GM23338 (cell line): Measurements from ENCODE around the gene ADAMTSL2. TPM values are rescaled to one million over a fixed set of nuclear protein-coding genes. Genes with fewer than 3 reads are reported as not detected.

ENCODE experiments used
- ATAC-seq: fragments of 200-7000 bp; cut with Tn5 transposase; 3 replicates; pipeline ENCODE4 v1.9.1; 2020
- DNase-seq: peaks from one replicate; pipeline ENCODE4 v3.0.0-alpha.2; 2015; ENCODE audit warnings: low spot score
- H2AFZ ChIP-seq: fragments of 200-600 bp; sonication (generic); 2 replicates; pipeline ENCODE4 v1.8.0; 2016; ENCODE audit warnings: antibody characterized with exemption, mild to moderate bottlenecking, moderate library complexity
- H3F3A ChIP-seq: fragments of 200-600 bp; sonication (generic); replicated peaks from 2 replicates; pipeline ENCODE4 v1.8.0; 2017; ENCODE audit warnings: antibody characterized with exemption, mixed run types, low read depth
- H3K27ac ChIP-seq: fragments of 200-600 bp; sonication (generic); 2 replicates; pipeline ENCODE4 v1.6.1; 2016; ENCODE audit warnings: low read depth
- H3K27me3 ChIP-seq: fragments of 200-600 bp; sonication (generic); 2 replicates; pipeline ENCODE4 v1.8.0; 2016; ENCODE audit warnings: mild to moderate bottlenecking, mixed run types, moderate library complexity; ENCODE audit not compliant: insufficient read depth
- H3K36me3 ChIP-seq: fragments of 200-600 bp; sonication (generic); 2 replicates; pipeline ENCODE4 v1.8.0; 2016; ENCODE audit warnings: mild to moderate bottlenecking; ENCODE audit not compliant: insufficient read depth
- H3K4me1 ChIP-seq: fragments of 200-600 bp; sonication (generic); 2 replicates; pipeline ENCODE4 v1.8.0; 2016; ENCODE audit warnings: mild to moderate bottlenecking, moderate library complexity; ENCODE audit not compliant: insufficient read depth
- H3K4me2 ChIP-seq: fragments of 200-600 bp; sonication (generic); 2 replicates; pipeline ENCODE4 v1.7.1; 2017; ENCODE audit warnings: mixed run types
- H3K4me3 ChIP-seq: fragments of 200-600 bp; sonication (generic); 2 replicates; pipeline ENCODE4 v1.6.1; 2016; ENCODE audit warnings: mixed run types
- H3K79me2 ChIP-seq: fragments of 200-600 bp; sonication (generic); replicated peaks from 2 replicates; pipeline ENCODE4 v1.8.0; 2017; ENCODE audit warnings: mild to moderate bottlenecking; ENCODE audit not compliant: insufficient read depth
- H3K9me2 ChIP-seq: fragments of 200-600 bp; sonication (generic); 2 replicates; pipeline ENCODE4 v1.8.0; 2017; ENCODE audit not compliant: insufficient read depth
- H4K20me1 ChIP-seq: fragments of 200-600 bp; sonication (generic); replicated peaks from 2 replicates; pipeline ENCODE4 v1.8.0; 2017; ENCODE audit warnings: mild to moderate bottlenecking; ENCODE audit not compliant: insufficient read depth
- H3K27ac Mint-ChIP-seq: 2 replicates; pipeline ENCODE4 v1.8.0; 2020; ENCODE audit warnings: inconsistent platforms, mild to moderate bottlenecking, moderate library complexity, mixed read lengths
- H3K27me3 Mint-ChIP-seq: 3 replicates; pipeline ENCODE4 v1.8.0; 2022; ENCODE audit warnings: low read depth, mild to moderate bottlenecking, moderate library complexity, mixed read lengths, inconsistent platforms; ENCODE audit not compliant: insufficient read depth, poor library complexity
- H3K36me3 Mint-ChIP-seq: 3 replicates; pipeline ENCODE4 v1.8.0; 2021; ENCODE audit warnings: low read depth, mild to moderate bottlenecking, inconsistent platforms, moderate library complexity, mixed read lengths
- H3K4me1 Mint-ChIP-seq: 3 replicates; pipeline ENCODE4 v1.8.0; 2020; ENCODE audit warnings: mild to moderate bottlenecking, inconsistent platforms, mixed read lengths
- H3K4me3 Mint-ChIP-seq: 3 replicates; pipeline ENCODE4 v1.8.0; 2021; ENCODE audit warnings: moderate library complexity, mild to moderate bottlenecking, inconsistent platforms, mixed read lengths
- H3K9me3 Mint-ChIP-seq: 3 replicates; pipeline ENCODE4 v1.8.0; 2020; ENCODE audit warnings: moderate library complexity, mild to moderate bottlenecking, inconsistent platforms, mixed read lengths
- CREB1 ChIP-seq: fragments of 250-450 bp; sonication (Bioruptor Pico); IDR thresholded peaks from 2 replicates; pipeline ENCODE4 v1.5.0; 2020; ENCODE audit warnings: low read depth, mild to moderate bottlenecking, moderate library complexity
- EZH2 ChIP-seq: fragments of 200-600 bp; sonication (generic); IDR thresholded peaks from one replicate; pipeline ENCODE4 v1.8.0; 2017; ENCODE audit warnings: antibody characterized with exemption, mild to moderate bottlenecking, low read depth; ENCODE audit not compliant: unreplicated experiment
- EZH2phosphoT487 ChIP-seq: fragments of 200-600 bp; sonication (generic); IDR thresholded peaks from one replicate; pipeline ENCODE4 v1.8.1; 2018; ENCODE audit warnings: antibody characterized with exemption; ENCODE audit not compliant: unreplicated experiment
- JUNB ChIP-seq: IDR thresholded peaks from one replicate; pipeline ENCODE4 v1.6.1; 2016; ENCODE audit warnings: antibody characterized with exemption; ENCODE audit not compliant: unreplicated experiment
- NANOG ChIP-seq: IDR thresholded peaks from 2 replicates; pipeline ENCODE4 v1.6.1; 2016; ENCODE audit warnings: antibody characterized with exemption, borderline replicate concordance
- POLR2AphosphoS5 ChIP-seq: IDR thresholded peaks from 2 replicates; pipeline ENCODE4 v1.6.1; 2016; ENCODE audit warnings: antibody characterized with exemption, low read depth
- STAT1 ChIP-seq: IDR thresholded peaks from one replicate; pipeline ENCODE4 v1.6.1; 2016; ENCODE audit warnings: antibody characterized with exemption; ENCODE audit not compliant: unreplicated experiment
- ZNF114 ChIP-seq: fragments of 250-450 bp; sonication (Bioruptor Pico); IDR thresholded peaks from 2 replicates; pipeline ENCODE4 v1.5.0; 2020; ENCODE audit warnings: mild to moderate bottlenecking, moderate library complexity
- ZNF331 ChIP-seq: fragments of 250-450 bp; sonication (Bioruptor Pico); IDR thresholded peaks from 2 replicates; pipeline ENCODE4 v1.5.0; 2020; ENCODE audit warnings: low read depth, mild to moderate bottlenecking, moderate library complexity
- polyA plus RNA-seq: library from polyadenylated mRNA; unstranded; fragments of >200 nt; fragmentation: Nextera tagmentation; extraction: Ambion mirVana; gene quantifications from 2 replicates; pipeline ENCODE4 v1.2.1, GENCODE V29; 2016
- total RNA-seq: library from RNA; depleted of rRNA; stranded (reverse); fragments of >200 nt; shearing (Covaris generic); gene quantifications from 2 replicates; pipeline ENCODE4 v1.2.3, GENCODE V29; 2014
- TF ChIP-seq, protein P1 (sequence below): IDR thresholded peaks from 2 replicates; pipeline ENCODE4 v1.6.1; 2016; ENCODE audit warnings: antibody characterized with exemption
- TF ChIP-seq, protein P2 (sequence below): fragments of 250-450 bp; sonication (Bioruptor Pico); IDR thresholded peaks from 2 replicates; pipeline ENCODE4 v1.5.0; 2020; ENCODE audit warnings: mild to moderate bottlenecking, moderate library complexity
- TF ChIP-seq, protein P3 (sequence below), 2 experiments: fragments of 200-600 bp in 1 of 2; sonication (generic) in 1 of 2; conservative IDR thresholded peaks; 2 replicates each; pipeline versions ENCODE4 v1.5.1 to v1.6.1; 2016 to 2017; ENCODE audit warnings: antibody characterized with exemption in 2 of 2, low read depth in 2 of 2, mild to moderate bottlenecking in 2 of 2, moderate library complexity in 1 of 2

ADAMTSL2 gene
- total and polyA plus RNA-seq, 2 experiments from 2014 or later, result 0.15 to 0.66 TPM

DNA sequence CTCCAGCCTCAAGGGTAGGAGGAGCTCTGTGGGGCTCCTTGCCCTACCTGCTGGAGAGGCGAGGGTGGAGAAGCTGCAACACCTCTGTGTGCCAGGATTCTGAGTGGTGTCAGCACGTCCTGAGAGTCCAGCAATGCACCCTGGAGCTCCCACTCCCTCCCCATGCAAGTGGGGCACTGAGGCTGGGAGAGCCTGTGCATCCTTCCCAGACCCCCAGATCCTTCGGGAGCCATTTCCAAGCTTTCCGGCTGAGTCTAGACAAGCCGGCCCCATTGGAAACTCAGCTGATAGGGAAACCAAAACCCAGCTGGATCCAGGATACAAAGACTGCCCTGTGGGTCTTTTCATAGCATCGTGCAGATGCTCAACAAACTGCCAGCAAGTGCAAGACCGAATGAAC lies 72.9 kb downstream of the ADAMTSL2 start:
- no peaks in the 10 kb centered on the region for H3K79me2 ChIP-seq
- ATAC-seq, result no peak
- H4K20me1 ChIP-seq, result no peaks in the 10 kb centered on the region
- Mint-ChIP-seq H3K27me3 (peaks cover 17% of the 10 kb centered on the region), H3K4me1 (peaks cover 21% of the 10 kb centered on the region), H3K36me3 (no peaks in the 10 kb centered on the region), H3K9me3 (no peaks in the 10 kb centered on the region), H3K27ac (no peak overlapping the region), H3K4me3 (no peak overlapping the region)
- H3K4me3 ChIP-seq, result no peak overlapping the region
- no peaks in the 10 kb centered on the region for H3K9me2 ChIP-seq
- H3K4me1 ChIP-seq, result no peaks in the 10 kb centered on the region; the same call in 1 of the 2 replicates
- H3K27ac ChIP-seq, result no peak overlapping the region
- H3F3A ChIP-seq, result no peaks in the 10 kb centered on the region
- no peak for TF ChIP-seq EZH2phosphoT487
- TF ChIP-seq, protein P1, sequence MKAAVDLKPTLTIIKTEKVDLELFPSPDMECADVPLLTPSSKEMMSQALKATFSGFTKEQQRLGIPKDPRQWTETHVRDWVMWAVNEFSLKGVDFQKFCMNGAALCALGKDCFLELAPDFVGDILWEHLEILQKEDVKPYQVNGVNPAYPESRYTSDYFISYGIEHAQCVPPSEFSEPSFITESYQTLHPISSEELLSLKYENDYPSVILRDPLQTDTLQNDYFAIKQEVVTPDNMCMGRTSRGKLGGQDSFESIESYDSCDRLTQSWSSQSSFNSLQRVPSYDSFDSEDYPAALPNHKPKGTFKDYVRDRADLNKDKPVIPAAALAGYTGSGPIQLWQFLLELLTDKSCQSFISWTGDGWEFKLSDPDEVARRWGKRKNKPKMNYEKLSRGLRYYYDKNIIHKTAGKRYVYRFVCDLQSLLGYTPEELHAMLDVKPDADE, result no peak
- TF ChIP-seq JUNB, result no peak
- TF ChIP-seq ZNF331, result no peak
- no peak for TF ChIP-seq NANOG
- TF ChIP-seq, protein P2, sequence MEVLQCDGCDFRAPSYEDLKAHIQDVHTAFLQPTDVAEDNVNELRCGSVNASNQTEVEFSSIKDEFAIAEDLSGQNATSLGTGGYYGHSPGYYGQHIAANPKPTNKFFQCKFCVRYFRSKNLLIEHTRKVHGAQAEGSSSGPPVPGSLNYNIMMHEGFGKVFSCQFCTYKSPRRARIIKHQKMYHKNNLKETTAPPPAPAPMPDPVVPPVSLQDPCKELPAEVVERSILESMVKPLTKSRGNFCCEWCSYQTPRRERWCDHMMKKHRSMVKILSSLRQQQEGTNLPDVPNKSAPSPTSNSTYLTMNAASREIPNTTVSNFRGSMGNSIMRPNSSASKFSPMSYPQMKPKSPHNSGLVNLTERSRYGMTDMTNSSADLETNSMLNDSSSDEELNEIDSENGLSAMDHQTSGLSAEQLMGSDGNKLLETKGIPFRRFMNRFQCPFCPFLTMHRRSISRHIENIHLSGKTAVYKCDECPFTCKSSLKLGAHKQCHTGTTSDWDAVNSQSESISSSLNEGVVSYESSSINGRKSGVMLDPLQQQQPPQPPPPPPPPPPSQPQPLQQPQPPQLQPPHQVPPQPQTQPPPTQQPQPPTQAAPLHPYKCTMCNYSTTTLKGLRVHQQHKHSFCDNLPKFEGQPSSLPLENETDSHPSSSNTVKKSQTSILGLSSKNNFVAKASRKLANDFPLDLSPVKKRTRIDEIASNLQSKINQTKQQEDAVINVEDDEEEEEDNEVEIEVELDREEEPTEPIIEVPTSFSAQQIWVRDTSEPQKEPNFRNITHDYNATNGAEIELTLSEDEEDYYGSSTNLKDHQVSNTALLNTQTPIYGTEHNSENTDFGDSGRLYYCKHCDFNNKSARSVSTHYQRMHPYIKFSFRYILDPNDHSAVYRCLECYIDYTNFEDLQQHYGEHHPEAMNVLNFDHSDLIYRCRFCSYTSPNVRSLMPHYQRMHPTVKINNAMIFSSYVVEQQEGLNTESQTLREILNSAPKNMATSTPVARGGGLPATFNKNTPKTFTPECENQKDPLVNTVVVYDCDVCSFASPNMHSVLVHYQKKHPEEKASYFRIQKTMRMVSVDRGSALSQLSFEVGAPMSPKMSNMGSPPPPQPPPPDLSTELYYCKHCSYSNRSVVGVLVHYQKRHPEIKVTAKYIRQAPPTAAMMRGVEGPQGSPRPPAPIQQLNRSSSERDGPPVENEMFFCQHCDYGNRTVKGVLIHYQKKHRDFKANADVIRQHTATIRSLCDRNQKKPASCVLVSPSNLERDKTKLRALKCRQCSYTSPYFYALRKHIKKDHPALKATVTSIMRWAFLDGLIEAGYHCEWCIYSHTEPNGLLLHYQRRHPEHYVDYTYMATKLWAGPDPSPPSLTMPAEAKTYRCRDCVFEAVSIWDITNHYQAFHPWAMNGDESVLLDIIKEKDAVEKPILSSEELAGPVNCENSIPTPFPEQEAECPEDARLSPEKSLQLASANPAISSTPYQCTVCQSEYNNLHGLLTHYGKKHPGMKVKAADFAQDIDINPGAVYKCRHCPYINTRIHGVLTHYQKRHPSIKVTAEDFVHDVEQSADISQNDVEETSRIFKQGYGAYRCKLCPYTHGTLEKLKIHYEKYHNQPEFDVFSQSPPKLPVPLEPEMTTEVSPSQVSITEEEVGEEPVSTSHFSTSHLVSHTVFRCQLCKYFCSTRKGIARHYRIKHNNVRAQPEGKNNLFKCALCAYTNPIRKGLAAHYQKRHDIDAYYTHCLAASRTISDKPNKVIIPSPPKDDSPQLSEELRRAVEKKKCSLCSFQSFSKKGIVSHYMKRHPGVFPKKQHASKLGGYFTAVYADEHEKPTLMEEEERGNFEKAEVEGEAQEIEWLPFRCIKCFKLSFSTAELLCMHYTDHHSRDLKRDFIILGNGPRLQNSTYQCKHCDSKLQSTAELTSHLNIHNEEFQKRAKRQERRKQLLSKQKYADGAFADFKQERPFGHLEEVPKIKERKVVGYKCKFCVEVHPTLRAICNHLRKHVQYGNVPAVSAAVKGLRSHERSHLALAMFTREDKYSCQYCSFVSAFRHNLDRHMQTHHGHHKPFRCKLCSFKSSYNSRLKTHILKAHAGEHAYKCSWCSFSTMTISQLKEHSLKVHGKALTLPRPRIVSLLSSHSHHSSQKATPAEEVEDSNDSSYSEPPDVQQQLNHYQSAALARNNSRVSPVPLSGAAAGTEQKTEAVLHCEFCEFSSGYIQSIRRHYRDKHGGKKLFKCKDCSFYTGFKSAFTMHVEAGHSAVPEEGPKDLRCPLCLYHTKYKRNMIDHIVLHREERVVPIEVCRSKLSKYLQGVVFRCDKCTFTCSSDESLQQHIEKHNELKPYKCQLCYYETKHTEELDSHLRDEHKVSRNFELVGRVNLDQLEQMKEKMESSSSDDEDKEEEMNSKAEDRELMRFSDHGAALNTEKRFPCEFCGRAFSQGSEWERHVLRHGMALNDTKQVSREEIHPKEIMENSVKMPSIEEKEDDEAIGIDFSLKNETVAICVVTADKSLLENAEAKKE (CRISPR knock-in tag), result no peak
- no peak for TF ChIP-seq STAT1
- no peak for TF ChIP-seq EZH2
- TF ChIP-seq ZNF114 (CRISPR knock-in tag), result no peak
- TF ChIP-seq POLR2AphosphoS5, result no peak
- TF ChIP-seq, protein P3, sequence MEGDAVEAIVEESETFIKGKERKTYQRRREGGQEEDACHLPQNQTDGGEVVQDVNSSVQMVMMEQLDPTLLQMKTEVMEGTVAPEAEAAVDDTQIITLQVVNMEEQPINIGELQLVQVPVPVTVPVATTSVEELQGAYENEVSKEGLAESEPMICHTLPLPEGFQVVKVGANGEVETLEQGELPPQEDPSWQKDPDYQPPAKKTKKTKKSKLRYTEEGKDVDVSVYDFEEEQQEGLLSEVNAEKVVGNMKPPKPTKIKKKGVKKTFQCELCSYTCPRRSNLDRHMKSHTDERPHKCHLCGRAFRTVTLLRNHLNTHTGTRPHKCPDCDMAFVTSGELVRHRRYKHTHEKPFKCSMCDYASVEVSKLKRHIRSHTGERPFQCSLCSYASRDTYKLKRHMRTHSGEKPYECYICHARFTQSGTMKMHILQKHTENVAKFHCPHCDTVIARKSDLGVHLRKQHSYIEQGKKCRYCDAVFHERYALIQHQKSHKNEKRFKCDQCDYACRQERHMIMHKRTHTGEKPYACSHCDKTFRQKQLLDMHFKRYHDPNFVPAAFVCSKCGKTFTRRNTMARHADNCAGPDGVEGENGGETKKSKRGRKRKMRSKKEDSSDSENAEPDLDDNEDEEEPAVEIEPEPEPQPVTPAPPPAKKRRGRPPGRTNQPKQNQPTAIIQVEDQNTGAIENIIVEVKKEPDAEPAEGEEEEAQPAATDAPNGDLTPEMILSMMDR (conservative IDR thresholded peaks at IDR 0.05; ENCODE audit: low read depth in 2 of 2), result no peak
- no peak for TF ChIP-seq CREB1 (CRISPR knock-in tag)
- H2AFZ ChIP-seq, result no peak overlapping the region
- H3K4me2 ChIP-seq, result no peak overlapping the region
- no peaks in the 10 kb centered on the region for H3K36me3 ChIP-seq
- H3K27me3 ChIP-seq, result peaks cover 15% of the 10 kb centered on the region
- no peak for DNase-seq
